ENCODE measurements around the gene HOMER2. TPM values are rescaled to one million over a fixed set of nuclear protein-coding genes. Genes with fewer than 3 reads are reported as not detected.

Gene HOMER2
- total and polyA plus RNA-seq, 2 experiments from 2014 or later = 5.9 to 14.5 TPM

GRCh38 chr15:82972990-82973389 is 20.5 kb upstream of the HOMER2 start:
- H4K20me1 ChIP-seq (ENCODE audit: insufficient read depth, poor library complexity, severe bottlenecking) = no peaks in the 10 kb centered on the region
- H3K4me1 ChIP-seq (ENCODE audit: insufficient read depth) = no peaks in the 10 kb centered on the region
- no peak for TF ChIP-seq EZH2phosphoT487 (IDR thresholded peaks at IDR 0.05; ENCODE audit: low read depth, severe bottlenecking, unreplicated experiment)
- H3K4me3 ChIP-seq = no peak overlapping the region
- H3K79me2 ChIP-seq = no peaks in the 10 kb centered on the region
- no peak overlapping the region for H3K27ac ChIP-seq
- no peak for DNase-seq (ENCODE audit: low spot score)
- H3K4me2 ChIP-seq = no peak overlapping the region
- H3K36me3 ChIP-seq (replicated peaks; ENCODE audit: insufficient read depth, low read depth) = no peaks in the 10 kb centered on the region
- H2AFZ ChIP-seq = no peak overlapping the region
- no peaks in the 10 kb centered on the region for H3K9me2 ChIP-seq (replicated peaks; ENCODE audit: insufficient read depth)
- no peaks in the 10 kb centered on the region for H3K9me3 ChIP-seq (ENCODE audit: low read depth)
- no peaks in the 10 kb centered on the region for H3K27me3 ChIP-seq
- 76% methylated on average over 1 of the region's 1 CpG for whole genome bisulfite sequencing (ENCODE audit: low lambda C conversion rate, missing lambda C conversion rate)

GRCh38 chr15:82971218-82971984 is 18.9 kb upstream of the HOMER2 start:
- H3K27ac ChIP-seq = no peak overlapping the region
- no peaks in the 10 kb centered on the region for H3K4me1 ChIP-seq (ENCODE audit: insufficient read depth)
- H3K27me3 ChIP-seq = no peaks in the 10 kb centered on the region
- no peak overlapping the region for H3K4me2 ChIP-seq
- no peak overlapping the region for H3K4me3 ChIP-seq
- no peaks in the 10 kb centered on the region for H3K36me3 ChIP-seq (replicated peaks; ENCODE audit: insufficient read depth, low read depth)
- H3K79me2 ChIP-seq = no peaks in the 10 kb centered on the region
- DNase-seq (ENCODE audit: low spot score) = no peak
- 51% methylated on average over 2 of the region's 2 CpGs for WGBS (ENCODE audit: low lambda C conversion rate, missing lambda C conversion rate)
- no peak overlapping the region for H2AFZ ChIP-seq
- no peaks in the 10 kb centered on the region for H4K20me1 ChIP-seq (ENCODE audit: insufficient read depth, poor library complexity, severe bottlenecking)
- no peaks in the 10 kb centered on the region for H3K9me2 ChIP-seq (replicated peaks; ENCODE audit: insufficient read depth)
- H3K9me3 ChIP-seq (ENCODE audit: low read depth) = no peaks in the 10 kb centered on the region
- TF ChIP-seq EZH2 (IDR thresholded peaks at IDR 0.05; ENCODE audit: borderline replicate concordance) = no peak
- no peak for TF ChIP-seq EZH2phosphoT487 (IDR thresholded peaks at IDR 0.05; ENCODE audit: low read depth, severe bottlenecking, unreplicated experiment)
- TF ChIP-seq CTCF (IDR thresholded peaks at IDR 0.05; ENCODE audit: poor library complexity) = no peak

- no peak for DNase-seq (ENCODE audit: low spot score)
- no peak overlapping the region for H3K4me3 ChIP-seq
Observed at GRCh38 chr15:82970696-82971095, 18.2 kb upstream of the HOMER2 start.

More at GRCh38 chr15:82970696-82971095, 18.2 kb upstream of the HOMER2 start:
- 65% methylated on average over 1 of the region's 1 CpG for WGBS (ENCODE audit: low lambda C conversion rate, missing lambda C conversion rate)
- Histone ChIP-seq H3K27ac (no peak overlapping the region), H3K9me3 (ENCODE audit: low read depth) (no peaks in the 10 kb centered on the region), H3K4me2 (no peak overlapping the region), H3K4me1 (ENCODE audit: insufficient read depth) (no peaks in the 10 kb centered on the region), H3K79me2 (no peaks in the 10 kb centered on the region), H3K27me3 (no peaks in the 10 kb centered on the region), H4K20me1 (ENCODE audit: insufficient read depth, poor library complexity, severe bottlenecking) (no peaks in the 10 kb centered on the region), H3K9me2 (replicated peaks; ENCODE audit: insufficient read depth) (no peaks in the 10 kb centered on the region), H2AFZ (no peak overlapping the region), H3K36me3 (replicated peaks; ENCODE audit: insufficient read depth, low read depth) (no peaks in the 10 kb centered on the region)
- no peak for TF ChIP-seq EZH2phosphoT487 (IDR thresholded peaks at IDR 0.05; ENCODE audit: low read depth, severe bottlenecking, unreplicated experiment)
- TF ChIP-seq CTCF (IDR thresholded peaks at IDR 0.05; ENCODE audit: poor library complexity) = no peak
- TF ChIP-seq EZH2 (IDR thresholded peaks at IDR 0.05; ENCODE audit: borderline replicate concordance) = no peak

All from hepatocyte (in vitro differentiated cells).